ENCODE results near the gene INSYN1. TPM values are rescaled to one million over a fixed set of nuclear protein-coding genes. Genes with fewer than 3 reads are reported as not detected.
"Not testable (repeated sequence)": the region's sequence is repeated elsewhere in the genome, so short reads cannot be mapped to it uniquely, and the experiment has no call there.

Gene INSYN1
- total and polyA plus RNA-seq, 8 donors: 0.14 to 39.7 (median 7.5) TPM

GRCh38 chr15:73787621-73788020 is 34.5 kb upstream of the INSYN1 start:
- 91 to 100% (median 95%) methylated on average over 1 of the region's 1 CpG for WGBS, 5 donors
- Histone ChIP-seq H3K4me3 (no peak overlapping the region), H3K27ac (no peak overlapping the region), H3K4me1 (peaks cover 0 to 17% (median 10%) of the 10 kb centered on the region in 4 donors), H3K36me3 (no peaks in the 10 kb centered on the region), H3K27me3 (no peaks in the 10 kb centered on the region), H3K9me3 (no peaks in the 10 kb centered on the region)
- DNase-seq: no peak
- TF ChIP-seq POLR2AphosphoS5 (IDR thresholded peaks at IDR 0.05) (no peak), POLR2A (IDR thresholded peaks at IDR 0.05) (no peak), EP300 (IDR thresholded peaks at IDR 0.05) (no peak)
- TF ChIP-seq, protein P1, sequence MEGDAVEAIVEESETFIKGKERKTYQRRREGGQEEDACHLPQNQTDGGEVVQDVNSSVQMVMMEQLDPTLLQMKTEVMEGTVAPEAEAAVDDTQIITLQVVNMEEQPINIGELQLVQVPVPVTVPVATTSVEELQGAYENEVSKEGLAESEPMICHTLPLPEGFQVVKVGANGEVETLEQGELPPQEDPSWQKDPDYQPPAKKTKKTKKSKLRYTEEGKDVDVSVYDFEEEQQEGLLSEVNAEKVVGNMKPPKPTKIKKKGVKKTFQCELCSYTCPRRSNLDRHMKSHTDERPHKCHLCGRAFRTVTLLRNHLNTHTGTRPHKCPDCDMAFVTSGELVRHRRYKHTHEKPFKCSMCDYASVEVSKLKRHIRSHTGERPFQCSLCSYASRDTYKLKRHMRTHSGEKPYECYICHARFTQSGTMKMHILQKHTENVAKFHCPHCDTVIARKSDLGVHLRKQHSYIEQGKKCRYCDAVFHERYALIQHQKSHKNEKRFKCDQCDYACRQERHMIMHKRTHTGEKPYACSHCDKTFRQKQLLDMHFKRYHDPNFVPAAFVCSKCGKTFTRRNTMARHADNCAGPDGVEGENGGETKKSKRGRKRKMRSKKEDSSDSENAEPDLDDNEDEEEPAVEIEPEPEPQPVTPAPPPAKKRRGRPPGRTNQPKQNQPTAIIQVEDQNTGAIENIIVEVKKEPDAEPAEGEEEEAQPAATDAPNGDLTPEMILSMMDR (IDR thresholded peaks at IDR 0.05): no peak
- intact Hi-C loops (cut with DNase I; ENCODE audit: low total_unique reads): no loop called here

GRCh38 chr15:73786538-73786937 is 33.4 kb upstream of the INSYN1 start:
- Histone ChIP-seq H3K27me3 (no peaks in the 10 kb centered on the region), H3K4me1 (peaks cover 0 to 17% (median 10%) of the 10 kb centered on the region in 4 donors), H3K36me3 (no peaks in the 10 kb centered on the region), H3K4me3 (no peak overlapping the region), H3K27ac (no peak overlapping the region), H3K9me3 (no peaks in the 10 kb centered on the region)
- TF ChIP-seq EP300 (IDR thresholded peaks at IDR 0.05) (no peak), POLR2A (IDR thresholded peaks at IDR 0.05) (no peak), POLR2AphosphoS5 (IDR thresholded peaks at IDR 0.05) (no peak)
- TF ChIP-seq, protein P1 (IDR thresholded peaks at IDR 0.05): no peak
- DNase-seq: peak in 1 of 2 donors; percentile 26
- intact Hi-C loops (cut with DNase I; ENCODE audit: low total_unique reads): no loop called here
- 50 to 74% (median 61%) methylated on average over 6 of the region's 6 CpGs for WGBS, 5 donors

DNA sequence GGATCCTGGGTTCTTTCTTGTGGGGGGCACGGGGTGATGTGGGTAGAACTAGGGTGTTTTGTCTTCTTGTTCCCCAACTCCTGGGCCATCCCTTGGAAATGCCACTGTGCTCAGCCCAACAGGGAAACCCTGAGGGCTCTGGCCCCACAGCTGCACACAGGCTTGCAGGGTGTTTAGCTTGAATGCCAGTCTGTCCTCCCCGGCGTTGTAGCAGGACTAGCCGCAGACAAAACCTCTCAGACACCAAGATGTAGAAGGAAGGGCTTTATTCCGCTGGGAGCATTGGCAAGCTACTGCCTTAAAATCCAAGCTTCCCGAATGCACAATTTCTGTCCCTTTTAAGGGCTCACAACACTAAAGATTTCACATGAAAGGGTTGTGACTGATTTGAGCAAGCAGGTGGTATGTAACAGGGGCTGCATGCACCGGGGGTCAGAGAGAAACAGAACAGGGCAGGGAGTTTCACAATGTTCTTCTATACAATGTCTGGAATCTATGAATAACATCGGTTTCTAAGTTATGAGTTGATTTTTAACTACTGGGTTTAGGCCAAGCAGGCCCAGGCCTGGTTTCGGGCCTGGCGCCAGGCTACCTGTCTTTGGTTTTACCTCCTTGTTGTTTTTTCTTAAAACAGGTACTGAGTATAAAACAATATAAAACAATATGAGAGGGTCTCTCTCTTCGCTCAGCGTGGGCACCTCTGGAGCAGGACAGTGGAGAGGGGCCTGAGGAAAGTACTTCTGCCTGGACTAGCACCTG is 32.3 kb upstream of the INSYN1 start:
- 48 to 67% (median 52%) methylated on average over 12 of the region's 12 CpGs for WGBS, 5 donors
- intact Hi-C loops (cut with DNase I; ENCODE audit: low total_unique reads); H3K4me3 ChIP-seq; H3K9me3 ChIP-seq; H3K27me3 ChIP-seq; H3K36me3 ChIP-seq: not testable (repeated sequence)
- H3K4me1 ChIP-seq: peaks cover 0 to 17% (median 10%) of the 10 kb centered on the region in 4 donors
- H3K27ac ChIP-seq: peak overlapping the region in 1 of 5 donors; percentile 31
- DNase-seq: peak in 1 of 2 donors; percentile 59

DNA sequence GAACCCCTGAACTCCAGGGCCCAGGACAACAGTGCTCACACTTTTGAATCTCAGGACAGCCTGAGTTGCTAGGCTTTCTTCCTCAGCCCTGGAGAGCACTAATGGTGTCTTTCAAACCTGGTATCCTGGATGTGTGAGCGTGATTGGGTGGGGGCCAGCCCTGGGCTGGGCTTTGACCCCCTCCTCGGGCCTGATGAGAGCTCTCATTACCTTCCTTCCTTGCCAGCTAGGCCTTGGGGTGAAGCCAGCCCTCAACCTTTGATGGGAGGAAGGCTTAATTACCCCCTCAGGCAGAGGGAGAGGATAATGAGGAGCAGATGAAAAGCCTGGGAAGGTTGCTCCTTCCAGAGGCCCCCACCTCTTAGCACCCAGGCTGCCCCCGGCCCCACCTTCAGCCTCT is 31.1 kb upstream of the INSYN1 start:
- no peak for DNase-seq
- Histone ChIP-seq H3K27ac (no peak overlapping the region), H3K4me3 (no peak overlapping the region), H3K9me3 (no peaks in the 10 kb centered on the region), H3K36me3 (no peaks in the 10 kb centered on the region), H3K27me3 (no peaks in the 10 kb centered on the region), H3K4me1 (peaks cover 0 to 17% (median 10%) of the 10 kb centered on the region in 4 donors)
- 62 to 90% (median 68%) methylated on average over 3 of the region's 3 CpGs for WGBS, 5 donors
- intact Hi-C loops (cut with DNase I; ENCODE audit: low total_unique reads): no loop called here
- TF ChIP-seq POLR2AphosphoS5 (IDR thresholded peaks at IDR 0.05): no peak
- TF ChIP-seq EP300 (IDR thresholded peaks at IDR 0.05): no peak
- TF ChIP-seq, protein P1 (IDR thresholded peaks at IDR 0.05): no peak
- no peak for TF ChIP-seq POLR2A (IDR thresholded peaks at IDR 0.05)

DNA sequence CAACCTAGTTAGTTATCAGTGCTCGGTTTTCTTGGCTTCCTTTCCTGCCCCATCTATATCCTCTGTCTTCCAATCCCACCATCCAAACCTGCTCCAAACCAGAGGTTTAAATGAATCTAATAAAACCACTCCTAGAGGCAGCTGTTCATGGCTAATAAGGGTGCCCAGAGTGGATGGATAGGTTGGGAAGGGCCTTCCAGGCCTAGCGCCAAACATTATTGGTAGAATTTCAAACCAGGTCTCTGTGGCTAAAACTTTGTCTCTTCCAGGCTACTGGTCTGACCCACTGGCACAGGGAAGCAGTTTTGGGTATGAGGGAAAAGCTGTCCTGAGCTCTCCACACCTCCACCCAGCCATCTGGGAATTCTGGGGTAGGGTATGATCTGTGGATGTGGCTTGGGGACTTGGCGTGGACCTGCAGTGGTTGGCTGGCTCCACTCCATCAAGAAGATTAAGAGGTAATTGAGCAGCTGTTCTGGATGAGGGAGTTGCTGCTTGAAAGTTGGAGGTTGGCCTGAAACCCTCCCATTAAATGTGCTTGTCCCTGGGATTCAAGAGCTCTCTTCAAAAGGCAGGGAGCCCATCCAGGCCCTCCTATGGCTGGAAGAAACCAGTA is 29.3 kb upstream of the INSYN1 start:
- H3K4me1 ChIP-seq: peaks cover 0 to 17% (median 10%) of the 10 kb centered on the region in 4 donors
- intact Hi-C loops (cut with DNase I; ENCODE audit: low total_unique reads): no loop called here
- H3K9me3 ChIP-seq: no peaks in the 10 kb centered on the region
- H3K27ac ChIP-seq: no peak overlapping the region
- WGBS, 5 donors: 71 to 92% (median 85%) methylated on average over 3 of the region's 3 CpGs
- no peak overlapping the region for H3K4me3 ChIP-seq
- TF ChIP-seq, protein P1 (IDR thresholded peaks at IDR 0.05): no peak
- DNase-seq: peak in 1 of 2 donors; percentile 49
- H3K36me3 ChIP-seq: no peaks in the 10 kb centered on the region
- H3K27me3 ChIP-seq: no peaks in the 10 kb centered on the region

All from stomach (tissue), 9 donors.